Measurements from ENCODE around the gene SLC26A11.
A peak's percentile ranks its signal among the peaks of the same experiment; 100 is the strongest.

Gene SLC26A11

DNA sequence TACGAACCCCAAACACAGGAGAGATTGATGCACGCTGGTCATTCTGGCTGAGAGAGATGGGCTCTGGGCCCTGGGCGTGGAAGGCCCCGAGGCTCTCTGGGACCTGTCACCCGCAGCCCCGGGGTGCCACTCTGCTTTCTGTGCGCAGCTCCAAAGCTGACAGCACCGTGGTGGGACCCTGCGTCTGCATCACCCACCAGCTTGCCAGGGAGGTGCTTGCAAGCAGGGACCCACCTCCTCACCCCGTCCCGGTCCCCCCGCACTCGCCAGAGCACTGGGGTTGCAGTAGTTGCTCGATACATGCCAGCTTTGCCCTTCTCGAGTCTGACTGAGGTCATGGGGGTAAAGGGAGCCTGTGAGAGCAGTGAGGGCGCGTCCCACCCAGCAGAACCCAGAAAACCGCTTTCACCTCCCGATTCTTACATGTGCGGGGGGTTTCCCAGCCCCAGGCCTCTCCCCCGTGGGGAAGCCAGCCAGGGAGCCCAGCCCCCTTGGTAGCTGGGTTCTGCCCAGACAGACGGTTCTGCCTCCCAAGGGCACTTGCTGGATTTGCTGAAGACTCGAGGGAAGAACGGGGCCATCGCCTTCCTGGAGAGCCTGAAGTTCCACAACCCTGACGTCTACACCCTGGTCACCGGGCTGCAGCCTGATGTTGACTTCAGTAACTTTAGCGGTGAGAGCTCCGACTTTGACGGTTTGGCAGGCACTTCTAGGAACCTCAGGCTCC lies 37.9 kb upstream of the SLC26A11 start:
- peak in 1 of 2 donors; percentile 34 for DNase-seq
- peaks cover 2% of the 10 kb centered on the region for H3K9me3 ChIP-seq (ENCODE audit: insufficient read depth, low read depth, low read length)
- H2AFZ ChIP-seq (ENCODE audit: insufficient read depth, low read length, poor library complexity) = no peak overlapping the region
- H2BK120ac ChIP-seq (ENCODE audit: insufficient read depth, low read length, poor library complexity) = no peak overlapping the region
- H2BK5ac ChIP-seq (ENCODE audit: low read depth, low read length, poor library complexity) = no peak overlapping the region
- no peak overlapping the region for H3K4ac ChIP-seq (ENCODE audit: low read depth, low read length)
- no peak overlapping the region for H2AK5ac ChIP-seq (ENCODE audit: low read length)
- no peak overlapping the region for H3K4me3 ChIP-seq (ENCODE audit: low read depth, low read length)
- no peak overlapping the region for H3K9ac ChIP-seq (ENCODE audit: low read length)
- no peaks in the 10 kb centered on the region for H3K79me2 ChIP-seq (ENCODE audit: control insufficient read depth, insufficient read depth, low read length, poor library complexity)
- H4K91ac ChIP-seq (ENCODE audit: low read depth, low read length) = no peak overlapping the region
- H3K27ac ChIP-seq (ENCODE audit: low read depth, low read length) = no peak overlapping the region
- no peak overlapping the region for H3K18ac ChIP-seq (ENCODE audit: low read length)
- no CpG with 5 or more reads among the region's 30 CpGs for WGBS (ENCODE audit: extremely low coverage, insufficient coverage, insufficient read length)
- H4K12ac ChIP-seq (ENCODE audit: low read depth, low read length) = no peak overlapping the region
- no peaks in the 10 kb centered on the region for H3K27me3 ChIP-seq (ENCODE audit: insufficient read depth, low read length)
- no peaks in the 10 kb centered on the region for H3K79me1 ChIP-seq (ENCODE audit: low read length)
- no peak overlapping the region for H3K23ac ChIP-seq (ENCODE audit: low read length)
- H3K14ac ChIP-seq (ENCODE audit: low read length) = no peak overlapping the region
- no peak overlapping the region for H4K8ac ChIP-seq (ENCODE audit: low read depth, low read length)
- H3K36me3 ChIP-seq (ENCODE audit: control insufficient read depth in 1 of 2, insufficient read depth in 2 of 2, low read length in 2 of 2) = no peaks in the 10 kb centered on the region
- H3K4me1 ChIP-seq (ENCODE audit: control insufficient read depth in 1 of 2, insufficient read depth in 2 of 2, low read length in 2 of 2) = peaks cover 0 to 3% of the 10 kb centered on the region in 2 experiments
- H3K4me2 ChIP-seq (ENCODE audit: low read length) = no peak overlapping the region
- no peak overlapping the region for H2BK12ac ChIP-seq (ENCODE audit: low read length)

DNA sequence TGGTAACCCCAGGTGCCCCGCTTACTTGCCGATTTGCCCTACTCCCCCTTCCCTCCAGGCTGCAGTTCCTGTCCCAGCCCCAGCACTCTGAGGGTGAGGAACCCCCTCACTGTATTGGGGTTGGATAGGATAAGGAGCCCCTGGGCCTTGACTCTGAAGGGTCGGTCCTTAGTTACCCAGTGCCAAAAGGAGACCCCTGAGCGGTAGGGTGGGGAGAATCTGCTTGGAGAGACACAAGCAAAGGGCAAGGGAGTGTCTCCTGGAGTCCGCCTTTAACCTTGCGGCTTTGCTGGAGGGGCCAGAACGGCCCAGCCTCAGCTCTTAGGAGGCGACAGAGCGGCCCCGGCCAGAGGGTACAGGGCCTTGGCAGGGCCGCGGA lies 37.4 kb upstream of the SLC26A11 start:
- no peak overlapping the region for H3K4me2 ChIP-seq (ENCODE audit: low read length)
- H3K36me3 ChIP-seq (ENCODE audit: control insufficient read depth in 1 of 2, insufficient read depth in 2 of 2, low read length in 2 of 2) = no peaks in the 10 kb centered on the region
- no peak for DNase-seq
- no peaks in the 10 kb centered on the region for H3K27me3 ChIP-seq (ENCODE audit: insufficient read depth, low read length)
- no peak overlapping the region for H3K27ac ChIP-seq (ENCODE audit: low read depth, low read length)
- no peak overlapping the region for H4K12ac ChIP-seq (ENCODE audit: low read depth, low read length)
- H4K8ac ChIP-seq (ENCODE audit: low read depth, low read length) = no peak overlapping the region
- H2BK12ac ChIP-seq (ENCODE audit: low read length) = no peak overlapping the region
- no peak overlapping the region for H2AK5ac ChIP-seq (ENCODE audit: low read length)
- no peak overlapping the region for H3K4ac ChIP-seq (ENCODE audit: low read depth, low read length)
- no peak overlapping the region for H3K4me3 ChIP-seq (ENCODE audit: low read depth, low read length)
- no peak overlapping the region for H3K9ac ChIP-seq (ENCODE audit: low read length)
- no peak overlapping the region for H2BK5ac ChIP-seq (ENCODE audit: low read depth, low read length, poor library complexity)
- no CpG with 5 or more reads among the region's 12 CpGs for WGBS (ENCODE audit: extremely low coverage, insufficient coverage, insufficient read length)
- no peak overlapping the region for H2BK120ac ChIP-seq (ENCODE audit: insufficient read depth, low read length, poor library complexity)
- H3K9me3 ChIP-seq (ENCODE audit: insufficient read depth, low read depth, low read length) = peaks cover 2% of the 10 kb centered on the region
- H3K79me2 ChIP-seq (ENCODE audit: control insufficient read depth, insufficient read depth, low read length, poor library complexity) = no peaks in the 10 kb centered on the region
- no peaks in the 10 kb centered on the region for H3K79me1 ChIP-seq (ENCODE audit: low read length)
- H2AFZ ChIP-seq (ENCODE audit: insufficient read depth, low read length, poor library complexity) = no peak overlapping the region
- no peak overlapping the region for H3K23ac ChIP-seq (ENCODE audit: low read length)
- H4K91ac ChIP-seq (ENCODE audit: low read depth, low read length) = no peak overlapping the region
- H3K4me1 ChIP-seq (ENCODE audit: control insufficient read depth in 1 of 2, insufficient read depth in 2 of 2, low read length in 2 of 2) = peaks cover 0 to 3% of the 10 kb centered on the region in 2 experiments
- no peak overlapping the region for H3K14ac ChIP-seq (ENCODE audit: low read length)
- H3K18ac ChIP-seq (ENCODE audit: low read length) = no peak overlapping the region

DNA sequence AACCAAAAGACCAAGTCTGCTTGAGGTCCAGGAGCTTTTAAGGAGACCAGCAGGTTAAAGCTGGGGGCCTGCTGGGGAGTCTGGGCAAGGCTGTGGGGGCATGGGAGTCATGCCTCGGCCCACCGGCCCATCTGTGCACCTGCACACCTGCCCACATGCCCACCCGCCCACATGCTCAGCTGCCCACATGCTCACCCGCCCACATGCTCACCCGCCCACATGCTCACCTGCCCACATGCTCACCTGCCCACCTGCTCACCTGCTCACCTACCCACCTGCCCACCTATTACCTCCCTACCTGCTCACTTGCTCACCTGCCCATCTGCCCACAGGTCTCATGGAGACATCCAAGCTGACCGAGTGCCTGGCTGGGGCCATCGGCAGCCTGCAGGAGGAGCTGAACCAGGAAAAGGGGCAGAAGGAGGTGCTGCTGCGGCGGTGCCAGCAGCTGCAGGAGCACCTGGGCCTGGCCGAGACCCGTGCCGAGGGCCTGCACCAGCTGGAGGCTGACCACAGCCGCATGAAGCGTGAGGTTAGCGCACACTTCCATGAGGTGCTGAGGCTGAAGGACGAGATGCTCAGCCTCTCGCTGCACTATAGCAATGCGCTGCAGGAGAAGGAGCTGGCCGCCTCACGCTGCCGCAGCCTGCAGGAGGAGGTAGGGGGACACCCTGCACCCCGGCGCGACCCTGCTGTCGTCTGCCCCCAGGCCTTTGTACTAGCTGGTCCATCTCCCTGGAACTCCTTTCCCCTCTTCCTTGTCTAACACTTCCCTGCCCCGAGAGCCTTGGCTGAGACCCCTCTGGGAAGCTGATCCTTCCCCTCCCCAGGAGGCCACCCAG lies 36.4 kb upstream of the SLC26A11 start:
- Histone ChIP-seq H3K18ac (ENCODE audit: low read length) (no peak overlapping the region), H3K27me3 (ENCODE audit: insufficient read depth, low read length) (no peaks in the 10 kb centered on the region), H3K14ac (ENCODE audit: low read length) (no peak overlapping the region), H4K91ac (ENCODE audit: low read depth, low read length) (no peak overlapping the region), H3K36me3 (ENCODE audit: control insufficient read depth in 1 of 2, insufficient read depth in 2 of 2, low read length in 2 of 2) (no peaks in the 10 kb centered on the region), H2AFZ (ENCODE audit: insufficient read depth, low read length, poor library complexity) (no peak overlapping the region), H4K8ac (ENCODE audit: low read depth, low read length) (no peak overlapping the region), H3K9ac (ENCODE audit: low read length) (no peak overlapping the region), H2AK5ac (ENCODE audit: low read length) (no peak overlapping the region), H3K23ac (ENCODE audit: low read length) (no peak overlapping the region), H2BK12ac (ENCODE audit: low read length) (no peak overlapping the region), H3K79me2 (ENCODE audit: control insufficient read depth, insufficient read depth, low read length, poor library complexity) (no peaks in the 10 kb centered on the region), H3K9me3 (ENCODE audit: insufficient read depth, low read depth, low read length) (peaks cover 2% of the 10 kb centered on the region), H3K4me2 (ENCODE audit: low read length) (no peak overlapping the region), H3K4me1 (ENCODE audit: control insufficient read depth in 1 of 2, insufficient read depth in 2 of 2, low read length in 2 of 2) (no peaks in the 10 kb centered on the region), H3K79me1 (ENCODE audit: low read length) (no peaks in the 10 kb centered on the region), H2BK120ac (ENCODE audit: insufficient read depth, low read length, poor library complexity) (no peak overlapping the region), H3K4ac (ENCODE audit: low read depth, low read length) (no peak overlapping the region), H4K12ac (ENCODE audit: low read depth, low read length) (no peak overlapping the region), H2BK5ac (ENCODE audit: low read depth, low read length, poor library complexity) (no peak overlapping the region), H3K4me3 (ENCODE audit: low read depth, low read length) (no peak overlapping the region), H3K27ac (ENCODE audit: low read depth, low read length) (no peak overlapping the region)
- no peak for DNase-seq
- no CpG with 5 or more reads among the region's 26 CpGs for WGBS (ENCODE audit: extremely low coverage, insufficient coverage, insufficient read length)

DNA sequence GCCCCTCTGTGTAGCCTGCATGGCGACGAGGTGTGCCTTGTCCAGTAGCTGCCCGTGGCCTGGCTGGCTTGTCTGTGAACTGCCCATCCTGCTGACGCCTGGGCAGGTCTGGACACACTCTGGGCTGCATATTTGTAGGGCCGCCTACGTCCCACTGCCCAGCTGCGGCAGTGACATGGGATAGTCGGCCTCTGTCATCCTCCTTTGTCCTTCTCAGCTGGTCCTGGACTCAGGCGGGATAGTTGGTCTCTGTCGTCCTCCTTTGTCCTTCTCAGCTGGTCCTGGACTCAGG lies 35.9 kb upstream of the SLC26A11 start:
- H3K27me3 ChIP-seq (ENCODE audit: insufficient read depth, low read length) = no peaks in the 10 kb centered on the region
- H3K27ac ChIP-seq (ENCODE audit: low read depth, low read length) = no peak overlapping the region
- H3K4ac ChIP-seq (ENCODE audit: low read depth, low read length) = no peak overlapping the region
- no peak overlapping the region for H2AK5ac ChIP-seq (ENCODE audit: low read length)
- no peak overlapping the region for H3K14ac ChIP-seq (ENCODE audit: low read length)
- no peak overlapping the region for H4K8ac ChIP-seq (ENCODE audit: low read depth, low read length)
- H3K23ac ChIP-seq (ENCODE audit: low read length) = no peak overlapping the region
- H3K36me3 ChIP-seq (ENCODE audit: control insufficient read depth in 1 of 2, insufficient read depth in 2 of 2, low read length in 2 of 2) = no peaks in the 10 kb centered on the region
- no peak overlapping the region for H3K4me3 ChIP-seq (ENCODE audit: low read depth, low read length)
- H2BK5ac ChIP-seq (ENCODE audit: low read depth, low read length, poor library complexity) = no peak overlapping the region
- no peak overlapping the region for H3K18ac ChIP-seq (ENCODE audit: low read length)
- no peak overlapping the region for H4K12ac ChIP-seq (ENCODE audit: low read depth, low read length)
- WGBS (ENCODE audit: extremely low coverage, insufficient coverage, insufficient read length) = no CpG with 5 or more reads among the region's 10 CpGs
- no peak for DNase-seq
- no peak overlapping the region for H3K9ac ChIP-seq (ENCODE audit: low read length)
- no peaks in the 10 kb centered on the region for H3K79me1 ChIP-seq (ENCODE audit: low read length)
- H3K4me1 ChIP-seq (ENCODE audit: control insufficient read depth in 1 of 2, insufficient read depth in 2 of 2, low read length in 2 of 2) = no peaks in the 10 kb centered on the region
- no peak overlapping the region for H2BK12ac ChIP-seq (ENCODE audit: low read length)
- H3K79me2 ChIP-seq (ENCODE audit: control insufficient read depth, insufficient read depth, low read length, poor library complexity) = no peaks in the 10 kb centered on the region
- no peak overlapping the region for H3K4me2 ChIP-seq (ENCODE audit: low read length)
- no peak overlapping the region for H4K91ac ChIP-seq (ENCODE audit: low read depth, low read length)
- H3K9me3 ChIP-seq (ENCODE audit: insufficient read depth, low read depth, low read length) = peaks cover 2% of the 10 kb centered on the region
- H2AFZ ChIP-seq (ENCODE audit: insufficient read depth, low read length, poor library complexity) = no peak overlapping the region
- no peak overlapping the region for H2BK120ac ChIP-seq (ENCODE audit: insufficient read depth, low read length, poor library complexity)
